ENCODE results near the gene SURF6.
"Not testable (repeated sequence)": the region's sequence is repeated elsewhere in the genome, so short reads cannot be mapped to it uniquely, and the experiment has no call there.

The SURF6 gene

GRCh38 chr9:133339641-133340040, 3.7 kb upstream of the SURF6 start:
- DNase-seq (ENCODE audit: low read depth, low spot score), result no peak
- Histone ChIP-seq H3K9me3 (ENCODE audit: control insufficient read depth, insufficient read depth, low read length) (no peaks in the 10 kb centered on the region), H3K27me3 (ENCODE audit: control insufficient read depth, insufficient read depth, low read length) (no peaks in the 10 kb centered on the region), H3K36me3 (ENCODE audit: control insufficient read depth, insufficient read depth, low read length) (peaks cover 39% of the 10 kb centered on the region), H3K27ac (ENCODE audit: low read length) (no peak overlapping the region), H3K4me3 (ENCODE audit: low read length) (no peak overlapping the region), H3K4me1 (ENCODE audit: control insufficient read depth, insufficient read depth, low read length) (no peaks in the 10 kb centered on the region)
- no CpG with 5 or more reads among the region's 5 CpGs for WGBS (ENCODE audit: insufficient coverage, insufficient read length)

- H3K4me3 ChIP-seq (ENCODE audit: low read length); H3K9me3 ChIP-seq (ENCODE audit: control insufficient read depth, insufficient read depth, low read length); DNase-seq (ENCODE audit: low read depth, low spot score); H3K27ac ChIP-seq (ENCODE audit: low read length); H3K27me3 ChIP-seq (ENCODE audit: control insufficient read depth, insufficient read depth, low read length); H3K4me1 ChIP-seq (ENCODE audit: control insufficient read depth, insufficient read depth, low read length): not testable (repeated sequence)
- no CpG with 5 or more reads among the region's 11 CpGs for WGBS (ENCODE audit: insufficient coverage, insufficient read length)
- H3K36me3 ChIP-seq (ENCODE audit: control insufficient read depth, insufficient read depth, low read length), result peaks cover 29% of the 10 kb centered on the region
Measured at GRCh38 chr9:133334888-133335287, 1.1 kb downstream of the SURF6 start.

- no CpG with 5 or more reads among the region's 6 CpGs for WGBS (ENCODE audit: insufficient coverage, insufficient read length)
- no peaks in the 10 kb centered on the region for H3K4me1 ChIP-seq (ENCODE audit: control insufficient read depth, insufficient read depth, low read length)
- peaks cover 29% of the 10 kb centered on the region for H3K36me3 ChIP-seq (ENCODE audit: control insufficient read depth, insufficient read depth, low read length)
- H3K9me3 ChIP-seq (ENCODE audit: control insufficient read depth, insufficient read depth, low read length), result no peaks in the 10 kb centered on the region
- H3K27ac ChIP-seq (ENCODE audit: low read length), result no peak overlapping the region
- H3K27me3 ChIP-seq (ENCODE audit: control insufficient read depth, insufficient read depth, low read length), result no peaks in the 10 kb centered on the region
- no peak overlapping the region for H3K4me3 ChIP-seq (ENCODE audit: low read length)
- no peak for DNase-seq (ENCODE audit: low read depth, low spot score)
Measured at GRCh38 chr9:133334161-133334560, 1.8 kb downstream of the SURF6 start.

- peaks cover 29% of the 10 kb centered on the region for H3K36me3 ChIP-seq (ENCODE audit: control insufficient read depth, insufficient read depth, low read length)
- no peak overlapping the region for H3K27ac ChIP-seq (ENCODE audit: low read length)
- H3K27me3 ChIP-seq (ENCODE audit: control insufficient read depth, insufficient read depth, low read length), result no peaks in the 10 kb centered on the region
- DNase-seq (ENCODE audit: low read depth, low spot score), result no peak
- H3K9me3 ChIP-seq (ENCODE audit: control insufficient read depth, insufficient read depth, low read length), result no peaks in the 10 kb centered on the region
- WGBS (ENCODE audit: insufficient coverage, insufficient read length), result no CpG with 5 or more reads among the region's 10 CpGs
- H3K4me3 ChIP-seq (ENCODE audit: low read length), result no peak overlapping the region
- H3K4me1 ChIP-seq (ENCODE audit: control insufficient read depth, insufficient read depth, low read length), result no peaks in the 10 kb centered on the region
Measured at GRCh38 chr9:133333566-133333965, 2.4 kb downstream of the SURF6 start.

- DNase-seq (ENCODE audit: low read depth, low spot score), result no peak
- Histone ChIP-seq H3K4me1 (ENCODE audit: control insufficient read depth, insufficient read depth, low read length) (no peaks in the 10 kb centered on the region), H3K27ac (ENCODE audit: low read length) (no peak overlapping the region), H3K9me3 (ENCODE audit: control insufficient read depth, insufficient read depth, low read length) (no peaks in the 10 kb centered on the region), H3K27me3 (ENCODE audit: control insufficient read depth, insufficient read depth, low read length) (no peaks in the 10 kb centered on the region), H3K4me3 (ENCODE audit: low read length) (no peak overlapping the region), H3K36me3 (ENCODE audit: control insufficient read depth, insufficient read depth, low read length) (peaks cover 29% of the 10 kb centered on the region)
- WGBS (ENCODE audit: insufficient coverage, insufficient read length), result no CpG with 5 or more reads among the region's 11 CpGs
Measured at GRCh38 chr9:133333011-133333410, 3.0 kb downstream of the SURF6 start.

GRCh38 chr9:133332381-133332730, 3.6 kb downstream of the SURF6 start:
- peaks cover 29% of the 10 kb centered on the region for H3K36me3 ChIP-seq (ENCODE audit: control insufficient read depth, insufficient read depth, low read length)
- DNase-seq (ENCODE audit: low read depth, low spot score), result no peak
- H3K27me3 ChIP-seq (ENCODE audit: control insufficient read depth, insufficient read depth, low read length), result no peaks in the 10 kb centered on the region
- no CpG with 5 or more reads among the region's 20 CpGs for WGBS (ENCODE audit: insufficient coverage, insufficient read length)
- no peaks in the 10 kb centered on the region for H3K9me3 ChIP-seq (ENCODE audit: control insufficient read depth, insufficient read depth, low read length)
- H3K27ac ChIP-seq (ENCODE audit: low read length), result no peak overlapping the region
- no peaks in the 10 kb centered on the region for H3K4me1 ChIP-seq (ENCODE audit: control insufficient read depth, insufficient read depth, low read length)
- H3K4me3 ChIP-seq (ENCODE audit: low read length), result no peak overlapping the region

GRCh38 chr9:133331641-133332380, 4.2 kb downstream of the SURF6 start:
- H3K9me3 ChIP-seq (ENCODE audit: control insufficient read depth, insufficient read depth, low read length), result no peaks in the 10 kb centered on the region
- H3K27me3 ChIP-seq (ENCODE audit: control insufficient read depth, insufficient read depth, low read length), result no peaks in the 10 kb centered on the region
- H3K4me1 ChIP-seq (ENCODE audit: control insufficient read depth, insufficient read depth, low read length), result no peaks in the 10 kb centered on the region
- H3K36me3 ChIP-seq (ENCODE audit: control insufficient read depth, insufficient read depth, low read length), result peaks cover 29% of the 10 kb centered on the region
- no peak for DNase-seq (ENCODE audit: low read depth, low spot score)
- H3K27ac ChIP-seq (ENCODE audit: low read length), result no peak overlapping the region
- no CpG with 5 or more reads among the region's 57 CpGs for WGBS (ENCODE audit: insufficient coverage, insufficient read length)
- no peak overlapping the region for H3K4me3 ChIP-seq (ENCODE audit: low read length)

GRCh38 chr9:133331221-133331620, 4.8 kb downstream of the SURF6 start:
- H3K36me3 ChIP-seq (ENCODE audit: control insufficient read depth, insufficient read depth, low read length), result peaks cover 29% of the 10 kb centered on the region
- no peak overlapping the region for H3K27ac ChIP-seq (ENCODE audit: low read length)
- no peak for DNase-seq (ENCODE audit: low read depth, low spot score)
- no CpG with 5 or more reads among the region's 19 CpGs for WGBS (ENCODE audit: insufficient coverage, insufficient read length)
- H3K27me3 ChIP-seq (ENCODE audit: control insufficient read depth, insufficient read depth, low read length), result no peaks in the 10 kb centered on the region
- H3K4me1 ChIP-seq (ENCODE audit: control insufficient read depth, insufficient read depth, low read length), result no peaks in the 10 kb centered on the region
- H3K9me3 ChIP-seq (ENCODE audit: control insufficient read depth, insufficient read depth, low read length), result no peaks in the 10 kb centered on the region
- no peak overlapping the region for H3K4me3 ChIP-seq (ENCODE audit: low read length)

GRCh38 chr9:133329306-133330156, 6.5 kb downstream of the SURF6 start:
- H3K36me3 ChIP-seq (ENCODE audit: control insufficient read depth, insufficient read depth, low read length), result peaks cover 29% of the 10 kb centered on the region
- WGBS (ENCODE audit: insufficient coverage, insufficient read length), result no CpG with 5 or more reads among the region's 21 CpGs
- H3K9me3 ChIP-seq (ENCODE audit: control insufficient read depth, insufficient read depth, low read length); H3K27me3 ChIP-seq (ENCODE audit: control insufficient read depth, insufficient read depth, low read length); DNase-seq (ENCODE audit: low read depth, low spot score); H3K4me1 ChIP-seq (ENCODE audit: control insufficient read depth, insufficient read depth, low read length); H3K4me3 ChIP-seq (ENCODE audit: low read length); H3K27ac ChIP-seq (ENCODE audit: low read length): not testable (repeated sequence)

- no peak overlapping the region for H3K27ac ChIP-seq (ENCODE audit: low read length)
- no peaks in the 10 kb centered on the region for H3K4me1 ChIP-seq (ENCODE audit: control insufficient read depth, insufficient read depth, low read length)
- no CpG with 5 or more reads among the region's 10 CpGs for WGBS (ENCODE audit: insufficient coverage, insufficient read length)
- H3K4me3 ChIP-seq (ENCODE audit: low read length), result no peak overlapping the region
- no peak for DNase-seq (ENCODE audit: low read depth, low spot score)
- H3K36me3 ChIP-seq (ENCODE audit: control insufficient read depth, insufficient read depth, low read length), result peaks cover 18% of the 10 kb centered on the region
- no peaks in the 10 kb centered on the region for H3K9me3 ChIP-seq (ENCODE audit: control insufficient read depth, insufficient read depth, low read length)
- H3K27me3 ChIP-seq (ENCODE audit: control insufficient read depth, insufficient read depth, low read length), result no peaks in the 10 kb centered on the region
Measured at GRCh38 chr9:133327834-133328484, 8.0 kb downstream of the SURF6 start.

Measured in iPS DF 6.9 (cell line).